Breast epithelium (tissue), 3 donors: Measurements from ENCODE around the gene RSBN1.

ENCODE experiments used
- CTCF ChIP-seq, 3 donors: fragments of 450-650 bp; IDR thresholded peaks; one replicate each; pipeline ENCODE4 v1.5.1; 2016 to 2017; ENCODE audit warnings: antibody characterized with exemption in 3 of 3, mild to moderate bottlenecking in 3 of 3, moderate library complexity in 3 of 3
- POLR2A ChIP-seq: fragments of 450-650 bp; IDR thresholded peaks from one replicate; pipeline ENCODE4 v1.6.1; 2016; ENCODE audit warnings: antibody characterized with exemption, mild to moderate bottlenecking, moderate library complexity

- no peak for TF ChIP-seq POLR2A
- no peak for TF ChIP-seq CTCF (IDR thresholded peaks at IDR 0.05)
These were observed 18.1 kb downstream of the RSBN1 start for GRCh38 chr1:113793878-113794834.
